Embryonic facial prominence (tissue), 1 donor: ENCODE data around the gene STARD7.
"Not testable (repeated sequence)": the region's sequence is repeated elsewhere in the genome, so short reads cannot be mapped to it uniquely, and the experiment has no call there.

Experiments used
- DNase-seq: peaks from one replicate; pipeline ENCODE4 v3.0.0-alpha.2; 2016; ENCODE audit errors: extremely low spot score

The STARD7 gene

DNA sequence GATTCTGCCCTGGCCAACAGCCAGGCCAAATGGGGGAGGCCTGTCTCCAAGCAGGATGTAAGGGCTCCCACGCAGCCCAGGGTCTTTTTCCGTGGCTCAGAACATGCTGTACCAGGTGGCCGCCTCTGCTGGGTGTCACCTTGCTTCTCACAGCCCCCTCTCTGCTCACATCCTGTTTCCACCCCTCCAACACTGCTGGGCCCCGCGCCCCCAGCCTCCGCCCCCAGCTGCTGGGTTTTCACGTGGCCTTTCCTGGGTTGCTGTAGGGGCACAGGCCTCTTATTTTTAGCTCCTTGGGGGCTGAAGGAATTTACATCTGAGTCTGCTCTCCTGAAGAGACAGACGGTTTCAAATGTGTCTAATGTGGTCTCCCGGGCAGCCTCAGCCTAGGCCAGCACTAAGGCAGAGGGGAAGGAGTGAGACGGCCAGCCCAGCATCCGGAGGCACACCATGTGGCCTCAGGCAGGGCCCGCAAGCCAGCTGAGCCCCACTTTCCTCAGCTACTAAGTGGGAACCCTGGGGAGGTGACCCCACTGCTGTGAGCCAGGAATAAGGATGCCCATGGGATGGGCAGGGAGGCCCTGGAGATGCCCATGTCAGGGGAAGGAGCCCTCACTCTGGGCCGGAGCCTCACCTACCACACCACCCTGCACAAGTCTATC, 44.7 kb downstream of the STARD7 start:
- no peak for DNase-seq

DNA sequence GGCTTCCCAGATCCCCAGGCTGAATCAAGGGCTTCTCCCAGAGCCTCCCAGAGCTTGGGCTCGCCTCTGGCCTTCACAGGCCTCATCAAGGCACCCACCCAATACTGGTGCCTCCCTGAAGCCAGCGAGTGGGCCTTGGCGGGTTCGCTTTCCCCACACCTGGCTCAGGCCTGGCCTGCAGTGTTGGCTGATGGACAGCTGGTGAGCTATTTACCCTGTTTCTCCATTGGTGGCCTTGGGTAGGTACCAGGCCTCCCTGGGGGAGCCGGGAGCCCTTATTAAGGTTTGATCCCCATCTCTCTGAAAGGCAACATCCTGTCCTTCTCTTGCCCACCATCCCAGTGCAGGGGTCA, 45.2 kb downstream of the STARD7 start:
- DNase-seq, result no peak

GRCh38 chr2:96161898-96162297, 46.7 kb downstream of the STARD7 start:
- no peak for DNase-seq

- not testable (repeated sequence) for DNase-seq
Observed at GRCh38 chr2:96160366-96160765, 48.3 kb downstream of the STARD7 start.

DNA sequence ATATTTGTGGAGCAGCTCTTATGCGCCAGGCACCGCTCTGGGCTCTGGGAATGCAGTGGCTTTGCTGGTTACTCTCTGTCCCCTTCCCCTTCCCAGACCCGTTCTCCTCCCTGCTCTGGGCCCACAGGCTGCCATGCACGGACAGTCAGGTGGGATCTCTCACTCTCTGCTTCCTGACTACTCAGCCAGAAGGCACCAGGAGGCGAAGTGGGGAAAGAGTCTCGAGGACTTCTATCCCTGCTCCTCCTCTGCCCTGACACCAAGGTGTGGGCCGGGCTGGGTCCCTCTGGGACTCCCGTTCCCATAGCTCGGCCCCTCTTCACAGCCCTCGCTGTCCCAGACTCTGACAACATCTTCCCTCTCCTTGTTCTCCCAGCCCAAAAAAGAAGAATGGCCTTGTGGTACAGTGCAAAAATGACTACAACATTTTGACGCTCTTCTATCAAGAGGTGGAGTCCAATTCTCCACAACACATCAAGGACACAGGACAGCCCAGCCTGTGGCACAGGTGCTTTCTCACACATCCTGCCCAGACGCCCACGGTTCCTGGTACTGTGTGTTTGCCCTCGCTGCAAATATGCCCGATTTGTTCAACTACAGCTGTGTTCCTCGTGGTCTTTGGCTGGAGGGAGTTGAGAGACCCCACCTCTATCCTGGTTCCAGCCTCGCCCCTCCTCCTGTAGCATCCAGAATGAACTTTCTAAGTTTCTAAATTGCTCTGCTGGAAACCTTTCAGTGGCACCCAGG, 49.4 kb downstream of the STARD7 start:
- no peak for DNase-seq

- DNase-seq, result no peak
Observed at GRCh38 chr2:96158554-96158940, 50.1 kb downstream of the STARD7 start.

GRCh38 chr2:96157649-96158553, 50.7 kb downstream of the STARD7 start:
- no peak for DNase-seq

DNA sequence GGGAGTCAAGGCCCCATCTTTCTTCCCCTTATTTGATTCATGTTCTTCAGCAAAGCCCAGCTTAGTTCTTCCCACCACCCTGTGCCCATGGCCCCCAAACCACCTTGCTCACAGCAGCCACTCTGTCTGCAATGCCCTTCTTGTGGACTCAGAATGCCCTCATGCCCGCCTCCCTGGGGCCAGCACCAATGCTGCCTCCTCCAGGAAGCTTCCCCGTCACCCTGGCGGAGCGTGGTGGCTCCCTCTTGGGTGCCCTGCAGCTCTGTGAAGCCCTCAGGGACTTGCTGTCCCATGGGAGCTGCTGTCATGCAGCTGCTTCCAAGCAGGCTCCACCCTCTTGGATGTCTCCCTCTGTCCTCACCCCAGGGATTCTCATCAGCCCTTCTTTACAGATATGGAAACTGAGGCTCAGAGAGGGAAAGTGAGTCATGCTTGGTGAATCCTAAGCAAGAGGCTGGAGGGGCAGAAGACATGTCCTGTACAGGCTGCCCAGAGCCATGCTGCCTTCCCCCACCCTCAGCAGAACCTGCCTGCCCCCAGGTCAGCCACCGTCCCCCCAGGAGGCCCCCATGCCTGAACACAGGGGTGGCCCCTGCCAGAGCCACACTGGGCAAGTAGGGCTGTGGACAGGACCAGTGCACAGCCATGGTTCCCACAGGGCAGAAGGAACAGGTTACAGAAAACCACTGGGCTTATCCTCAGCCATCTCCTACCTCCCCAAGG, 51.5 kb downstream of the STARD7 start:
- no peak for DNase-seq

DNA sequence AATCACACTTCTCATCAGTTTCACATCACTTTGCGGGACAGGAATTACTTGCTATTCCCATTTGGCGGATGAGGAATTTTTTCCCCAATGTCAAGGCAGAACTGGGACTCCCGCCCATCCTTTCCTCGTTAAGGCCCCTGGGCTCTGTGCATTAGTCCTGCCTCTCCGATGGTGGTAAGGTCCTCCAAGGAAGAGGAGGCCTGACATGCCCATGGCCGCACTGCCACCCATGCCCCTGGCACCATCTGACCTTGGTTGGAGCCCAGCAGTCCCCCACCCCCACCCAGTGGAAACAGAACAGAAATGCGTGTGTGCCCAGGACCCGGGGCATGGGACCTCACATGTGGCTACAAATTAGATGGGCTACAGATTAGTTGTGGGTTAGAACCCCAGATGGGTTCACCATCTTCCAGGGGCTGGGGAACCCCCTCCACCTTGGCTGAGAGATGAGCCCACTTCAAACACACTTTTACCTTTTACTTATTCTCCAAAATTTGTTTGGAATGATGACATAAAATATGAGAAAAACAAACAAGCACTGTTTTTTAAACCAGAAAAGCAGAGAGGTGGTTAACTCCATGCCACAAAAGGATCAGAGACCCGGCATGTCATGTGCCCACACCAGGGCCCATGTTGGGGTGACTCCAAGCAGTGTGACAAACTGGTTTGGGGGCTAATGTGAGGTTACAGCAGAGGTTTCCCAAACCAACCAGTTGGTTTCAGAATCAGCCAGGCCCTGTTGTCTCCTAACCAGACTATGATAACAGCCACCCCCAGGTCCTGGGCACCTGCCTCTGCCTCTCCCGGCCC, 52.4 kb downstream of the STARD7 start:
- no peak for DNase-seq

DNA sequence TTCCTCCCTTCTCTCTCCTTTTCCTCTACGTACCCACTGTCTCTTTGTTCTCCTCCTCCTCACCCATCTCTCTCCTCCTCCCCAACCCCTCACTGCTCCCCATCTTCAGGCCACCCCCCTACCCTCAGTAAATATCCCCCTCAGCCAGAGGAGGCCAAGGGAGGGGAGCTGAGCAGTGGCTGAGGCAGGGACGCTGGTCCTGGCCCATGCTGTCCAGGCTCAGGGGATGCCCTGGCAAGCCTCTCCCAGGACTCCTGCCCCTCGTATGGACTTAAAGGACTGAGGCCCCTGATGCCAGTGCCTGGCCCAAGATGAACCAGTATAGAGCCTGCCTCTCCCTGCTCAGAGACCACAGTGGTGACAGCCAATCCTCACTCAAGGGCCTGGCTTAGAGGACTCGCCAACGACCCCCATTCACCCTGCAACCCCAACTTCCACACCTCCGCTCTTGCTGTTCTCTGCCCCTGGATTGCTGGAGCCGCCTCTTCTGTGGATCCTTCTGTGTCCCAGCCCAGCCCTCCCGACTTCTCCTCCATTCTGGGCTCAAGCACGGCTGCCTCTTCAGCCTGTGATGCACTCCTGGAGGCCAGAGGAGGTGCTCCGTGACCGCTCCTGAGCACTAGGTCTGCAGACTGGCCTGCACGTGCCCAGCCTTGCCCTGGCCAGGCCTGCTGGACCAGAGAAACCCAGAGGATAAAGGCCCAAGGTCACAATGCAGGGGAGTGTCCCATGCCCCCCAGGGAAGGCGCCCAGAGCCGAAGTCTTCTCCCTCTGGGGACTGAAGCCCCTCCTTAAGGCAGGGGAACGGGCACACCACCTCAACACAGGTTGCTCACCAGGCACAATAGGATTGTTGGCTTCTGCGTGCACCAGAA, 53.9 kb downstream of the STARD7 start:
- no peak for DNase-seq

- no peak for DNase-seq
Observed at GRCh38 chr2:96153991-96154431, 54.6 kb downstream of the STARD7 start.

- DNase-seq, result no peak
Observed at GRCh38 chr2:96153291-96153713, 55.3 kb downstream of the STARD7 start.

- DNase-seq, result no peak
Observed at GRCh38 chr2:96152304-96153161, 56.1 kb downstream of the STARD7 start.

GRCh38 chr2:96151595-96152303, 56.9 kb downstream of the STARD7 start:
- DNase-seq, result no peak

DNA sequence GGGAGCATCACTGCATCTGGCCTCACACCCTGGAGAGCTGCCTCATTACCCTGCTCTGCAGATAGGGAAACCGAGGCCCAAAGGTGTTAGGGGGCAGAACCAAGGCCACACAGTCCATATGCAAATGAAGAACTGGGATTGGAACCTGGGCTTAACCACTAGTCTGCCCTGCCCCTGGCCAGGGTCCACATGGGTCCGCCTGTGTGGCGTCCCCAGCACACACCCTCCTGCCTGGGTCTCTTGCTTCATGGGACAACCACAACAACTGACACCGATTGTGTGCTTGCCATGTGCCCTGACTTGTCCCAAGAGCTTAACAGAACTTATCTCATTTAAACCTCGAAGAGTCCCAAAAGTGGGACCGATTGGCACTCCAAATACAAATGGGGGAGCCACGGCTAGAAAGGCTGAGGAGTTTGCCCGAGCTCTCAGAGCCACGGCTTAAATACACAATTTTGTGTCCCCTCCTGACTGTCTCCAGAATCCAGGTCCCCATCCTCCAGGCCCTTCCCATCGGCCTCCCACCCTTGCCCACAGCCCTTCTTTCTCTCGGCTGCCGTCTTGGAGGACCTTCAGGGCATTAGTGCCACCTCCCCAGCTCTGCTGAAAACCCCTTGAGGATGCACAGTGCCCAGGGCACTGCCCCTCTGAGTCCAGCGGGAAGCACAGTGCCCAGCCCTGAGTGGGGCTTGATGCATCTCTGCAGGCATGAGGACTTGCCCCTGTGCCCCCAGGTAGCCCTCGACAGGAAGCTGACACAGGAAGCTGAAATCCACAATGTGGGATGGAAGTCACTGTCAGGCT, 57.6 kb downstream of the STARD7 start:
- DNase-seq, result no peak

DNA sequence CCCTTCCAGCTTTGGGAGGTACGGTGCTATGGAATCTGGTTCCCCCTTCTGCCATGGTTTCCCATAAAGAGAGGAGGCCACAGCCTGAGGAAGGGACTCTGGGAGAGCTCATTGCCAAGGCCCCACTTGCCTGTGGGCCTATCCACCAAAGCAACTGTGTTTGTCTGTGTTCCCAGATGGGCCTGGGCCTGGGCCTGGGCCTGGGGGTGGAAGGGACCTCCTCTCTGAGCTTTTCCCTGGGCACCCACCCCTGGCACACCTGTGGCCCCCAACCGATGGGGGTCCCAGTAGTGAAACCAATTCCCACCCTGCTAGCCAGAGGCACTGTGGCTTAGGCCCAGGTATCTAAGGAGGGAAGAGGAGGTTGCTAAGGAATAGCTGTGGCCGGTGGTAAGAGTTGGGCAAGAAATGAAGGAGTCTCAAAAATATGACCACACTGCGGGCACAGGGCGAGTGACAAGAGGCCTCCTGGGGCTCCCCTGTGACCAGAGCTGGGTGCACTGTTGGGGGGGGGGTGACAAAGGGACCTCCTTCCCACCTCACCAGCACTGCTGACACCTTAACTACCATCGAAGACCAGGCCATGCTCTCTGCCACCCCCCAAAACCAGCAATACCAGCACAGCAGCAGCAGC, 58.5 kb downstream of the STARD7 start:
- DNase-seq, result no peak
